Transverse colon (tissue), 4 donors: ENCODE data around the gene PRR18. TPM values are rescaled to one million over a fixed set of nuclear protein-coding genes. Genes with fewer than 3 reads are reported as not detected.

Experiments
- DNase-seq: peaks from one replicate; pipeline ENCODE4 v3.0.0-alpha.2; 2019
- H3K27ac ChIP-seq, 4 donors: fragments of 200-600 bp; sonication (generic); 2 replicates each; pipeline ENCODE4 v1.5.1; 2016 to 2018; ENCODE audit warnings: inconsistent platforms in 4 of 4
- H3K27me3 ChIP-seq: fragments of 200-600 bp; sonication (generic); 2 replicates; pipeline ENCODE4 v1.5.1; 2017; ENCODE audit warnings: inconsistent platforms
- H3K36me3 ChIP-seq, 4 donors: fragments of 200-600 bp; sonication (generic); 2 replicates each; pipeline ENCODE4 v1.5.1; 2017 to 2019; ENCODE audit warnings: inconsistent platforms in 4 of 4
- H3K4me1 ChIP-seq, 4 donors: fragments of 200-600 bp; sonication (generic); 2 replicates each; pipeline ENCODE4 v1.5.1; 2017 to 2020; ENCODE audit warnings: inconsistent platforms in 4 of 4
- H3K4me3 ChIP-seq, 4 donors: fragments of 200-600 bp; sonication (generic); 1 replicate in 1 of 4; 2 replicates in 3 of 4; pipeline versions ENCODE4 v1.5.1 to v1.6.1; 2017 to 2019; ENCODE audit warnings: inconsistent platforms in 4 of 4
- H3K9me3 ChIP-seq, 2 donors: fragments of 200-600 bp; sonication (generic); 2 replicates each; pipeline ENCODE4 v1.5.1; 2017 to 2019; ENCODE audit warnings: inconsistent platforms in 2 of 2
- EP300 ChIP-seq: sonication (generic); formaldehyde crosslinking; IDR thresholded peaks from one replicate; pipeline ENCODE4 v1.6.1; 2017; ENCODE audit warnings: antibody characterized with exemption, low read depth
- POLR2A ChIP-seq: fragments of 450-650 bp; IDR thresholded peaks from one replicate; pipeline ENCODE4 v1.6.1; 2016; ENCODE audit warnings: antibody characterized with exemption, mild to moderate bottlenecking, moderate library complexity
- POLR2AphosphoS5 ChIP-seq, 3 donors: sonication (generic); formaldehyde crosslinking; IDR thresholded peaks; one replicate each; pipeline ENCODE4 v1.6.1; 2016; ENCODE audit warnings: antibody characterized with exemption in 3 of 3
- WGBS, 2 donors: methylation state at CpG; one replicate each; pipeline ENCODE4 v1.1.5; 2018; ENCODE audit warnings: low coverage in 1 of 2; 5-methylcytosine and 5-hydroxymethylcytosine counted together
- in situ Hi-C, 4 donors: fragments of 200-750 bp; cut with MboI; loops; one replicate each; pipeline versions ENCODE4 v1.15.0 to v1.15.1; 2017; ENCODE audit warnings: low sequenced_read_pairs in 3 of 4, low pct_ligation_motif_present in 1 of 4, low pct_unique_long_range_greater_than_20kb in 1 of 4
- intact Hi-C: fragments of 100-400 bp; cut with DNase I; formaldehyde crosslinking; loops from one replicate; pipeline ENCODE4 v1.15.1; 2023; ENCODE audit warnings: low total_unique reads
- total RNA-seq, 4 donors: library from RNA; depleted of rRNA; stranded (reverse); fragments of >200 nt; gene quantifications; one replicate each; pipeline ENCODE4 v1.1.0, GENCODE V29; 2016
- TF ChIP-seq, protein P1 (sequence below), 5 experiments: fragments of 200-600 bp in 3 of 5; fragments of 450-650 bp in 2 of 5; sonication (generic) in 3 of 5; IDR thresholded peaks; 1 replicate in 2 of 5; 2 replicates in 3 of 5; pipeline ENCODE4 v1.5.1; 2016 to 2017; ENCODE audit warnings: antibody characterized with exemption in 5 of 5, inconsistent platforms in 3 of 5, mild to moderate bottlenecking in 2 of 5, moderate library complexity in 1 of 5

The PRR18 gene
- total RNA-seq, 4 donors from 2014 or later = not detected

DNA sequence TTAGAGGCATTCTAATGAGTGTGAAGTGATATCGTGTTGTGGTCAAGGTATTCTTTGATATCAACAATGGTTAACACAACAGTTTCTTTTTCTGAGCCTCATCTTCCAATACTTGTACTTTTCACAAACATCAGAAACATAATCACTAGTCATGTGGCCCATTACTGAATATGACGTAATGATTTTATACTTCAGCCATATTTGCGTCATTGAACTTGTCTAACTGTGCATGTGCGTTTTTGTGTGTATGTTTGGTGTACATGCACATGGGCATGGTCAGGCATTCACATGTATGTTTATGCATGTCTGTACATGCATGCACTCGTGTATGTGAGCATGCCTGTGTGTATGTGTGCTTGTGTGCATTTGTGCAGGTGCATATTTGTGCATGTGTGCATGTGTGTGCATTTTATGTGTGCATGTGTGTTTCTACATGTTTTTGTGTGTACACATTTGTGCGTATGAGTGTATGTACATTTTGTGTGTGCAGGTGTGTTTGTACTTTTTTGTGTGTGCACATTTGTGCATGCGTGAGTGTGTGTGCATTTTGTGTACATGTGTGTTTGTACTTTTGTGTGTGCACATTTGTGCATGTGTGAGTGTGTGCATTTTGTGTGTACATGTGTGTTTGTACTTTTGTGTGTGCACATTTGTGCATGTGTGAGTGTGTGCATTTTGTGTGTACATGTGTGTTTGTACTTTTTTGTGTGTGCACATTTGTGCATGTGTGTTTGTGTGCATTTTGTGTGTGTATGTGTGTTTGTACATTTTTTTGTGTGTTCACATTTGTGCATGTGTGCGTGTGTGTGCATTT is 29.4 kb downstream of the PRR18 start:
- no peak for TF ChIP-seq POLR2A
- H3K4me3 ChIP-seq = no peak overlapping the region
- in situ Hi-C loops = loop anchor here in 3 of 4 donors (5.0 to 10.0 kb wide), 3 partner anchors 116 to 126 kb away; no protein-coding TSS in a partner anchor
- H3K36me3 ChIP-seq = no peaks in the 10 kb centered on the region
- DNase-seq = no peak
- no peaks in the 10 kb centered on the region for H3K9me3 ChIP-seq
- H3K4me1 ChIP-seq = peaks cover 0 to 8% (median 0%) of the 10 kb centered on the region in 4 donors
- H3K27me3 ChIP-seq = peaks cover 45% of the 10 kb centered on the region
- H3K27ac ChIP-seq = no peak overlapping the region
- intact Hi-C loops = no loop called here
- 76 to 83% methylated on average over 7 to 8 of the region's 8 CpGs for WGBS, 2 donors

- Histone ChIP-seq H3K4me1 (peaks cover 0 to 8% (median 0%) of the 10 kb centered on the region in 4 donors), H3K9me3 (no peaks in the 10 kb centered on the region), H3K27ac (no peak overlapping the region), H3K27me3 (peaks cover 37% of the 10 kb centered on the region), H3K4me3 (no peak overlapping the region), H3K36me3 (no peaks in the 10 kb centered on the region)
- no peak for DNase-seq
- 72 to 83% methylated on average over 8 to 11 of the region's 11 CpGs for WGBS, 2 donors
- TF ChIP-seq POLR2A (no peak), POLR2AphosphoS5 (IDR thresholded peaks at IDR 0.05) (no peak), EP300 (no peak)
- intact Hi-C loops (no loop called here), in situ Hi-C loops (loop anchor here in 3 of 4 donors (5.0 to 10.0 kb wide), 3 partner anchors 117 to 127 kb away; no protein-coding TSS in a partner anchor)
Observed at GRCh38 chr6:166277892-166278578, 30.2 kb downstream of the PRR18 start.

GRCh38 chr6:166277018-166277417 is 31.2 kb downstream of the PRR18 start:
- no peak for DNase-seq
- WGBS, 2 donors = 43 to 64% methylated on average over 3 to 11 of the region's 11 CpGs
- no peak overlapping the region for H3K27ac ChIP-seq
- H3K4me3 ChIP-seq = no peak overlapping the region
- peaks cover 32% of the 10 kb centered on the region for H3K27me3 ChIP-seq
- TF ChIP-seq POLR2AphosphoS5 (IDR thresholded peaks at IDR 0.05) = no peak
- no peak for TF ChIP-seq EP300
- no peak for TF ChIP-seq POLR2A
- TF ChIP-seq, protein P1, sequence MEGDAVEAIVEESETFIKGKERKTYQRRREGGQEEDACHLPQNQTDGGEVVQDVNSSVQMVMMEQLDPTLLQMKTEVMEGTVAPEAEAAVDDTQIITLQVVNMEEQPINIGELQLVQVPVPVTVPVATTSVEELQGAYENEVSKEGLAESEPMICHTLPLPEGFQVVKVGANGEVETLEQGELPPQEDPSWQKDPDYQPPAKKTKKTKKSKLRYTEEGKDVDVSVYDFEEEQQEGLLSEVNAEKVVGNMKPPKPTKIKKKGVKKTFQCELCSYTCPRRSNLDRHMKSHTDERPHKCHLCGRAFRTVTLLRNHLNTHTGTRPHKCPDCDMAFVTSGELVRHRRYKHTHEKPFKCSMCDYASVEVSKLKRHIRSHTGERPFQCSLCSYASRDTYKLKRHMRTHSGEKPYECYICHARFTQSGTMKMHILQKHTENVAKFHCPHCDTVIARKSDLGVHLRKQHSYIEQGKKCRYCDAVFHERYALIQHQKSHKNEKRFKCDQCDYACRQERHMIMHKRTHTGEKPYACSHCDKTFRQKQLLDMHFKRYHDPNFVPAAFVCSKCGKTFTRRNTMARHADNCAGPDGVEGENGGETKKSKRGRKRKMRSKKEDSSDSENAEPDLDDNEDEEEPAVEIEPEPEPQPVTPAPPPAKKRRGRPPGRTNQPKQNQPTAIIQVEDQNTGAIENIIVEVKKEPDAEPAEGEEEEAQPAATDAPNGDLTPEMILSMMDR (IDR thresholded peaks at IDR 0.05) = no peak
- no peaks in the 10 kb centered on the region for H3K9me3 ChIP-seq
- peaks cover 0 to 8% (median 0%) of the 10 kb centered on the region in 4 donors for H3K4me1 ChIP-seq
- in situ Hi-C loops (loop anchor here in 3 of 4 donors (5.0 to 10.0 kb wide), 3 partner anchors 118 to 128 kb away; no protein-coding TSS in a partner anchor), intact Hi-C loops (no loop called here)
- no peaks in the 10 kb centered on the region for H3K36me3 ChIP-seq

- no peaks in the 10 kb centered on the region for H3K36me3 ChIP-seq
- intact Hi-C loops = loop anchor here (1.0 kb wide), 1 partner anchor 125 kb away; no protein-coding TSS in a partner anchor
- peaks cover 0 to 8% (median 0%) of the 10 kb centered on the region in 4 donors for H3K4me1 ChIP-seq
- WGBS, 2 donors = 4 to 6% methylated on average over 3 to 21 of the region's 21 CpGs
- H3K27me3 ChIP-seq = peaks cover 21% of the 10 kb centered on the region
- in situ Hi-C loops = loop anchor here in 3 of 4 donors (5.0 to 10.0 kb wide), 3 partner anchors 119 to 129 kb away; no protein-coding TSS in a partner anchor
- TF ChIP-seq POLR2A = no peak
- TF ChIP-seq, protein P1 (IDR thresholded peaks at IDR 0.05) = peak; percentile 92 to 99 (median 98)
- no peak for TF ChIP-seq EP300
- no peak for TF ChIP-seq POLR2AphosphoS5 (IDR thresholded peaks at IDR 0.05)
- H3K4me3 ChIP-seq = no peak overlapping the region
- H3K27ac ChIP-seq = no peak overlapping the region
- DNase-seq = peak; percentile 78
- H3K9me3 ChIP-seq = no peaks in the 10 kb centered on the region
Observed at GRCh38 chr6:166275714-166276166, 32.5 kb downstream of the PRR18 start.
